IMR-90 (cell line): ENCODE results near the gene ALPK3.

Experiments
- BHLHE40 ChIP-seq: fragments of 150-350 bp; IDR thresholded peaks from 2 replicates; pipeline ENCODE4 v1.6.1; 2016; ENCODE audit warnings: mild to moderate bottlenecking, low read depth, low read length
- FOS ChIP-seq: fragments of 150-350 bp; IDR thresholded peaks from 2 replicates; pipeline ENCODE4 v1.6.1; 2016; ENCODE audit warnings: low read depth, low read length
- MAFK ChIP-seq: IDR thresholded peaks from 2 replicates; pipeline ENCODE4 v1.6.1; 2012; ENCODE audit warnings: low read depth, low read length, improper control_type of control experiment
- POLR2A ChIP-seq: IDR thresholded peaks from 2 replicates; pipeline ENCODE4 v1.6.1; 2012; ENCODE audit warnings: mild to moderate bottlenecking, low read depth, low read length
- SMC3 ChIP-seq: fragments of 150-350 bp; IDR thresholded peaks from 2 replicates; pipeline ENCODE4 v1.6.1; 2016; ENCODE audit warnings: low read depth, mild to moderate bottlenecking, antibody characterized with exemption, low read length, moderate library complexity
- TF ChIP-seq, protein P1 (sequence below): conservative IDR thresholded peaks from 2 replicates; pipeline ENCODE4 v1.5.1; 2012; ENCODE audit warnings: mild to moderate bottlenecking, low read depth, low read length, improper control_type of control experiment

DNA sequence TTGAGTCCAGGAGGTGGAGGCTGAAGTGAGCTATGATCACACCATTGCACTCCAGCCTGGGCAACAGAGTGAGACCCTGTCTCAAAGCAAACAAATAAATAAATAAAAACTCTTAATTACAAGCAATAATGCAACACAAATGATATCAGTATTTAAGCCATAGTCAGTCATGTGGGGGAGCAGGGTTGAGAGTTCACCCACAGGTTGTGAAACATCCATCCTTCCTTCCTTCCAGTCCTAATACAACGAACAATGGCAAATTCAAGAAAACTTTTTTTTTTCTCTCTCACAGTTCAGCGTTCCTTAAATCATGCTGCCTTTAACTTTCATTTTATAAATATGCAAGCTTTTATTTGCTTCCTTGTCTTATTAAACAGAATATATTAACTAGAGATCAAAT lies 44.7 kb upstream of the ALPK3 start:
- TF ChIP-seq, protein P1, sequence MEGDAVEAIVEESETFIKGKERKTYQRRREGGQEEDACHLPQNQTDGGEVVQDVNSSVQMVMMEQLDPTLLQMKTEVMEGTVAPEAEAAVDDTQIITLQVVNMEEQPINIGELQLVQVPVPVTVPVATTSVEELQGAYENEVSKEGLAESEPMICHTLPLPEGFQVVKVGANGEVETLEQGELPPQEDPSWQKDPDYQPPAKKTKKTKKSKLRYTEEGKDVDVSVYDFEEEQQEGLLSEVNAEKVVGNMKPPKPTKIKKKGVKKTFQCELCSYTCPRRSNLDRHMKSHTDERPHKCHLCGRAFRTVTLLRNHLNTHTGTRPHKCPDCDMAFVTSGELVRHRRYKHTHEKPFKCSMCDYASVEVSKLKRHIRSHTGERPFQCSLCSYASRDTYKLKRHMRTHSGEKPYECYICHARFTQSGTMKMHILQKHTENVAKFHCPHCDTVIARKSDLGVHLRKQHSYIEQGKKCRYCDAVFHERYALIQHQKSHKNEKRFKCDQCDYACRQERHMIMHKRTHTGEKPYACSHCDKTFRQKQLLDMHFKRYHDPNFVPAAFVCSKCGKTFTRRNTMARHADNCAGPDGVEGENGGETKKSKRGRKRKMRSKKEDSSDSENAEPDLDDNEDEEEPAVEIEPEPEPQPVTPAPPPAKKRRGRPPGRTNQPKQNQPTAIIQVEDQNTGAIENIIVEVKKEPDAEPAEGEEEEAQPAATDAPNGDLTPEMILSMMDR = no peak
- TF ChIP-seq POLR2A = no peak
- TF ChIP-seq MAFK = no peak
- no peak for TF ChIP-seq SMC3
- no peak for TF ChIP-seq BHLHE40
- TF ChIP-seq FOS = no peak
